Measurements from ENCODE around the gene PSMB3. TPM values are rescaled to one million over a fixed set of nuclear protein-coding genes. Genes with fewer than 3 reads are reported as not detected.

PSMB3 gene
- polyA plus RNA-seq, 2 of the 4 experiments (the other 2 are of a cell fraction): 417 to 463 TPM

- POLR2A ChIA-PET: interaction anchor here (0.7 kb wide), 1 partner anchor 78 kb away, joined by 3 read pairs; no protein-coding TSS in a partner anchor
Measured at GRCh38 chr17:38753071-38753506, 548 bp downstream of the PSMB3 start.

DNA sequence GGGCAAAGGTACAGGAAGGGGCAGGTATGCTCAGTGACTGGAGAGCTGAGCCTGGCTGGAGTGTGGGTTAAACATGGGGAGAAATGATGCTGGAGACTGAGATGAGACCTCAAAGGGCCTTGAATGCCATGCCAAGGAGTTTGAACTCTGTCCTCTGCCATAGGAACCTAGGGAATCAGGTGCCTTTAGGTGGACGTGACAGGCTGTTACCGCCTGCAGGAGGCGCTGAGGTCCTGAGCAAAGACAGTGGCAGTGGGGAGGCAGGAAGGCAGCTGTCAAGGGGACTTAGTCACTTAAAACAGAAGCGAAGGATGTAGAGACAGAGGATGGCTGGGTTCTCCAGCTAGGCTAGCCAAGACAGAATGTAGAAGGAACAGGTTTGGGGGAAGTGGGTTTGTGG lies 9.1 kb downstream of the PSMB3 start:
- ChIA-PET POLR2A (no interaction called here), CTCF (interaction anchor here (0.6 to 3.8 kb wide), 20 partner anchors 8 to 413 kb away, joined by 3 to 12 read pairs (median 3); no protein-coding TSS in a partner anchor)
- H3K4me2 ChIP-seq: no peak overlapping the region
- ATAC-seq: peak; percentile 77 to 86; a peak in 5 of 6 replicates
- H3K9me3 ChIP-seq: no peaks in the 10 kb centered on the region
- no peak for FAIRE-seq
- peak; percentile 76 to 81 for DNase-seq (ENCODE audit: low read depth in 1 of 2, low spot score in 1 of 2)
- no peak overlapping the region for H3K27ac ChIP-seq
- no peaks in the 10 kb centered on the region for H3K4me1 ChIP-seq
- TF ChIP-seq HMGXB4 (CRISPR knock-in tag; IDR thresholded peaks at IDR 0.05; ENCODE audit: borderline replicate concordance): no peak
- peak; percentile 37; the same call in 2 of the 3 replicates for TF ChIP-seq CTCF (IDR thresholded peaks at IDR 0.05)
- no peak for TF ChIP-seq POLR2AphosphoS2 (conservative IDR thresholded peaks at IDR 0.05; ENCODE audit: low read length)
- peak; percentile 38 to 67 for TF ChIP-seq RAD21 (conservative IDR thresholded peaks at IDR 0.05 in 1 of 2, IDR thresholded peaks at IDR 0.05 in 1 of 2)
- no peak for TF ChIP-seq ZFP36 (IDR thresholded peaks at IDR 0.05; ENCODE audit: borderline replicate concordance, partially characterized antibody)
- no peak for TF ChIP-seq EHF (CRISPR knock-in tag; IDR thresholded peaks at IDR 0.05)
- 77% methylated on average over 4 of the region's 4 CpGs for WGBS (ENCODE audit: missing lambda C conversion rate)
- H3K4me3 ChIP-seq: no peak overlapping the region

More at GRCh38 chr17:38753071-38753506, 548 bp downstream of the PSMB3 start:
- no peaks in the 10 kb centered on the region for H3K9me3 ChIP-seq
- peak overlapping the region; percentile 96 for H3K4me3 ChIP-seq
- CTCF ChIA-PET: interaction anchor here (1.2 to 2.1 kb wide), 3 partner anchors 9 to 25 kb away, joined by 3 to 6 read pairs (median 3); no protein-coding TSS in a partner anchor
- H3K4me2 ChIP-seq: peak overlapping the region; percentile 90
- ATAC-seq: no peak
- peak overlapping the region; percentile 88 to 95 for H3K27ac ChIP-seq
- H3K4me1 ChIP-seq: peaks cover 22% of the 10 kb centered on the region
- 3% methylated on average over 21 of the region's 22 CpGs for WGBS (ENCODE audit: missing lambda C conversion rate)
- DNase-seq (ENCODE audit: low read depth in 1 of 2, low spot score in 1 of 2): no peak
- no peak for FAIRE-seq
- TF ChIP-seq, protein P1, sequence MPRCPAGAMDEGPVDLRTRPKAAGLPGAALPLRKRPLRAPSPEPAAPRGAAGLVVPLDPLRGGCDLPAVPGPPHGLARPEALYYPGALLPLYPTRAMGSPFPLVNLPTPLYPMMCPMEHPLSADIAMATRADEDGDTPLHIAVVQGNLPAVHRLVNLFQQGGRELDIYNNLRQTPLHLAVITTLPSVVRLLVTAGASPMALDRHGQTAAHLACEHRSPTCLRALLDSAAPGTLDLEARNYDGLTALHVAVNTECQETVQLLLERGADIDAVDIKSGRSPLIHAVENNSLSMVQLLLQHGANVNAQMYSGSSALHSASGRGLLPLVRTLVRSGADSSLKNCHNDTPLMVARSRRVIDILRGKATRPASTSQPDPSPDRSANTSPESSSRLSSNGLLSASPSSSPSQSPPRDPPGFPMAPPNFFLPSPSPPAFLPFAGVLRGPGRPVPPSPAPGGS (IDR thresholded peaks at IDR 0.05): no peak
- no peak for TF ChIP-seq NFE2L2 (conservative IDR thresholded peaks at IDR 0.05; ENCODE audit: low read length)
- no peak for TF ChIP-seq GATA3 (IDR thresholded peaks at IDR 0.05; ENCODE audit: borderline replicate concordance)
- TF ChIP-seq, protein P2, sequence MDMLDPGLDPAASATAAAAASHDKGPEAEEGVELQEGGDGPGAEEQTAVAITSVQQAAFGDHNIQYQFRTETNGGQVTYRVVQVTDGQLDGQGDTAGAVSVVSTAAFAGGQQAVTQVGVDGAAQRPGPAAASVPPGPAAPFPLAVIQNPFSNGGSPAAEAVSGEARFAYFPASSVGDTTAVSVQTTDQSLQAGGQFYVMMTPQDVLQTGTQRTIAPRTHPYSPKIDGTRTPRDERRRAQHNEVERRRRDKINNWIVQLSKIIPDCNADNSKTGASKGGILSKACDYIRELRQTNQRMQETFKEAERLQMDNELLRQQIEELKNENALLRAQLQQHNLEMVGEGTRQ (IDR thresholded peaks at IDR 0.05): no peak
- no peak for TF ChIP-seq HOXB5 (CRISPR knock-in tag; IDR thresholded peaks at IDR 0.05)
- TF ChIP-seq CEBPB (IDR thresholded peaks at IDR 0.05): no peak
- TF ChIP-seq HMGXB4 (CRISPR knock-in tag; IDR thresholded peaks at IDR 0.05; ENCODE audit: borderline replicate concordance): no peak
- TF ChIP-seq POLR2A (IDR thresholded peaks at IDR 0.05; ENCODE audit: low read length): no peak
- no peak for TF ChIP-seq ATOH8 (CRISPR knock-in tag; IDR thresholded peaks at IDR 0.05; ENCODE audit: low read depth)
- TF ChIP-seq HOXB13 (CRISPR knock-in tag; IDR thresholded peaks at IDR 0.05; ENCODE audit: low read depth): no peak

Measured in A549 (cell line).